Naive thymus-derived CD4-positive, alpha-beta T cell (primary cell): Measurements from ENCODE around the gene GCM1. TPM values are rescaled to one million over a fixed set of nuclear protein-coding genes. Genes with fewer than 3 reads are reported as not detected.

ENCODE experiments used
- ATAC-seq: fragments of 150-1000 bp; cut with Tn5 transposase; 2 replicates; pipeline ENCODE4 v1.10.0; 2021; ENCODE audit warnings: mild to moderate bottlenecking, moderate library complexity
- CTCF ChIA-PET: fragments of 350-600 bp; sonication (Branson Sonifier 250); formaldehyde crosslinking; loops from one replicate; lab custom pipeline; 2021; ENCODE audit warnings: antibody characterized with exemption; lab: Charles Lee
- POLR2A ChIA-PET: fragments of 350-600 bp; sonication (Branson Sonifier 250); formaldehyde crosslinking; loops from one replicate; lab custom pipeline; 2021; ENCODE audit warnings: antibody characterized with exemption, inconsistent platforms; lab: Charles Lee
- DNase-seq, 9 donors: peaks; one replicate each; pipeline versions ENCODE4 v3.0.0 to v3.0.0-alpha.2; 2020 to 2022; ENCODE audit warnings: mixed read lengths in 1 of 9
- H3K27ac ChIP-seq: one replicate; pipeline ENCODE4 v1.7.0; 2013; ENCODE audit warnings: mild to moderate bottlenecking, low read depth, low read length, moderate library complexity
- H3K27me3 ChIP-seq, 2 donors: one replicate each; pipeline ENCODE4 v1.7.0; 2013; ENCODE audit warnings: low read length in 2 of 2, mild to moderate bottlenecking in 2 of 2, moderate library complexity in 2 of 2; ENCODE audit not compliant: control insufficient read depth in 2 of 2, insufficient read depth in 2 of 2
- H3K36me3 ChIP-seq, 3 experiments: 1 replicate in 2 of 3; 2 replicates in 1 of 3; pipeline ENCODE4 v1.7.0; 2013; ENCODE audit warnings: low read length in 3 of 3, mild to moderate bottlenecking in 3 of 3, moderate library complexity in 1 of 3; ENCODE audit not compliant: insufficient read depth in 3 of 3, control insufficient read depth in 2 of 3
- H3K4me1 ChIP-seq, 2 donors: one replicate each; pipeline ENCODE4 v1.7.0; 2013; ENCODE audit warnings: low read length in 2 of 2, mild to moderate bottlenecking in 2 of 2, moderate library complexity in 1 of 2; ENCODE audit not compliant: control insufficient read depth in 2 of 2, insufficient read depth in 2 of 2
- H3K4me3 ChIP-seq: 2 replicates; pipeline ENCODE4 v1.7.0; 2013; ENCODE audit warnings: mild to moderate bottlenecking, low read length
- H3K9me3 ChIP-seq, 3 experiments: 1 replicate in 2 of 3; 2 replicates in 1 of 3; pipeline ENCODE4 v1.7.0; 2013; ENCODE audit warnings: low read length in 3 of 3; ENCODE audit not compliant: control insufficient read depth in 2 of 3
- H3K27ac Mint-ChIP-seq, 9 donors: one replicate each; pipeline ENCODE4 v1.8.0; 2020 to 2022; ENCODE audit warnings: mixed read lengths in 9 of 9, mild to moderate bottlenecking in 8 of 9, moderate library complexity in 5 of 9, inconsistent platforms in 2 of 9
- H3K27me3 Mint-ChIP-seq, 5 donors: one replicate each; pipeline ENCODE4 v1.8.0; 2021 to 2022; ENCODE audit warnings: mixed read lengths in 5 of 5, mild to moderate bottlenecking in 1 of 5
- H3K36me3 Mint-ChIP-seq, 5 donors: one replicate each; pipeline ENCODE4 v1.8.0; 2020 to 2022; ENCODE audit warnings: mixed read lengths in 5 of 5, mild to moderate bottlenecking in 3 of 5, inconsistent platforms in 1 of 5
- H3K4me1 Mint-ChIP-seq, 7 donors: one replicate each; pipeline ENCODE4 v1.8.0; 2020 to 2022; ENCODE audit warnings: mixed read lengths in 7 of 7, mild to moderate bottlenecking in 3 of 7, inconsistent platforms in 1 of 7
- H3K4me3 Mint-ChIP-seq, 10 donors: one replicate each; pipeline ENCODE4 v1.8.0; 2020 to 2022; ENCODE audit warnings: mild to moderate bottlenecking in 10 of 10, mixed read lengths in 10 of 10, moderate library complexity in 6 of 10, inconsistent platforms in 2 of 10
- H3K9me3 Mint-ChIP-seq, 11 donors: one replicate each; pipeline ENCODE4 v1.8.0; 2020 to 2022; ENCODE audit warnings: mixed read lengths in 11 of 11, mild to moderate bottlenecking in 4 of 11, inconsistent platforms in 1 of 11, moderate library complexity in 1 of 11
- intact Hi-C, 2 donors: fragments of 100-400 bp; cut with micrococcal nuclease; formaldehyde crosslinking; loops; one replicate each; pipeline ENCODE4 v1.15.1; 2023
- polyA plus RNA-seq, 2 donors: library from polyadenylated mRNA; unstranded; fragments of 300-500 nt; fragmentation: Illumina TruSeq; gene quantifications; one replicate each; pipeline ENCODE4 v1.2.3, GENCODE V29; 2021
- total RNA-seq, 6 experiments: library from RNA in 5 of 6; stranded (reverse) in 5 of 6; gene quantifications; 1 replicate in 5 of 6; 2 replicates in 1 of 6; pipeline ENCODE4 v1.2.3 and lab custom pipeline; 2021 to 2026

Gene GCM1
- total and polyA plus RNA-seq, 7 experiments from 2014 or later, result 0.07 TPM; not detected in 6

DNA sequence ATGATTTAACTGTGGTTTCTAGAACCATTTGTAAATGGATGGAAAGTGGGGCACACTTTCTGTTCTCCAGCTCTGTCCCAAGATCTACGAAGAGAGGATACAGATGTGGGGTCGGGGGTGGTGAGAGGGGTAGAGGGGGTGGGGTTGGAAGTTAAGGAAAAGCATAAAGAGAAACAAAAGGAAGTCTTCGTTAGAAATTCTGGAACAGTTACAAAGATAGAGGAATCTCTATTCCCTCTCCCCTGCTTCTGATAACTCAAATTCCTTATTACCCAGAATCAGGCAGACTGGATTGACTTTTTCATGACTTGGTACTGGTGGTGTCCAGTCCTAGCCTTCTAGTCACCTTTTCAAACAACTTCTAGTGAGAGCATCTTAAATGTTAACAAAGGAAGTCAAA lies 4.9 kb downstream of the GCM1 start:
- Histone ChIP-seq H3K4me1 (no peaks in the 10 kb centered on the region), H3K27ac (no peak overlapping the region), H3K36me3 (no peaks in the 10 kb centered on the region), H3K9me3 (no peaks in the 10 kb centered on the region), H3K4me3 (no peak overlapping the region), H3K27me3 (no peaks in the 10 kb centered on the region)
- peaks cover 0 to 6% (median 0%) of the 10 kb centered on the region in 11 donors for H3K9me3 Mint-ChIP-seq
- intact Hi-C loops, result no loop called here
- no peaks in the 10 kb centered on the region for H3K36me3 Mint-ChIP-seq
- H3K27me3 Mint-ChIP-seq, result peaks cover 0 to 12% (median 7%) of the 10 kb centered on the region in 5 donors
- H3K4me1 Mint-ChIP-seq, result no peaks in the 10 kb centered on the region
- ATAC-seq (no peak), DNase-seq (no peak)
- H3K27ac Mint-ChIP-seq, result no peak overlapping the region
- ChIA-PET POLR2A (interaction anchor here (0.6 kb wide), 1 partner anchor 11 kb away, joined by 4 read pairs; no protein-coding TSS in a partner anchor), CTCF (no interaction called here)
- no peak overlapping the region for H3K4me3 Mint-ChIP-seq

DNA sequence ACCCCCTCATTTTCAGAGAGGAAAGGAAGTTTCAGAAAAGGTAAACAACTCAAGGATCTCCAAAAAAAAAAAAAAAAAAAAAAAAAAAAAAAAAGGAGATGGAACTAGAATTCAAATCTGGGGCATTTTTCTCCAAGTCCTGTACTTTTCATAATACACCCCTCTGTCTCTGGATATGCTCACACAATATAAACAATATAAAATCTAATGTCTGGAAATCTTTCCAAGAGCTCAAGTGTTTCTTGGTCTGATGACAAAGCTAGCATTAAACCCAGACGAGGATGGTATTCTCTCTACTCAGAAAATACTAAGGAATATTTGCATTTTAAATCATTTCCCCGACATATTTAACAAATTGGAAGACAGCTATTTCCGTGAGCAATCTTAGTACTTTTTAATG lies 5.8 kb downstream of the GCM1 start:
- ATAC-seq, result no peak
- Mint-ChIP-seq H3K27me3 (peaks cover 0 to 12% (median 10%) of the 10 kb centered on the region in 5 donors), H3K27ac (no peak overlapping the region), H3K36me3 (no peaks in the 10 kb centered on the region), H3K9me3 (peaks cover 0 to 6% (median 0%) of the 10 kb centered on the region in 11 donors), H3K4me3 (no peak overlapping the region), H3K4me1 (no peaks in the 10 kb centered on the region)
- no peak overlapping the region for H3K4me3 ChIP-seq
- DNase-seq, result no peak
- CTCF ChIA-PET, result no interaction called here
- intact Hi-C loops, result no loop called here
- no peak overlapping the region for H3K27ac ChIP-seq
- H3K9me3 ChIP-seq, result no peaks in the 10 kb centered on the region
- H3K27me3 ChIP-seq, result no peaks in the 10 kb centered on the region
- no peaks in the 10 kb centered on the region for H3K36me3 ChIP-seq
- POLR2A ChIA-PET, result no interaction called here
- no peaks in the 10 kb centered on the region for H3K4me1 ChIP-seq

DNA sequence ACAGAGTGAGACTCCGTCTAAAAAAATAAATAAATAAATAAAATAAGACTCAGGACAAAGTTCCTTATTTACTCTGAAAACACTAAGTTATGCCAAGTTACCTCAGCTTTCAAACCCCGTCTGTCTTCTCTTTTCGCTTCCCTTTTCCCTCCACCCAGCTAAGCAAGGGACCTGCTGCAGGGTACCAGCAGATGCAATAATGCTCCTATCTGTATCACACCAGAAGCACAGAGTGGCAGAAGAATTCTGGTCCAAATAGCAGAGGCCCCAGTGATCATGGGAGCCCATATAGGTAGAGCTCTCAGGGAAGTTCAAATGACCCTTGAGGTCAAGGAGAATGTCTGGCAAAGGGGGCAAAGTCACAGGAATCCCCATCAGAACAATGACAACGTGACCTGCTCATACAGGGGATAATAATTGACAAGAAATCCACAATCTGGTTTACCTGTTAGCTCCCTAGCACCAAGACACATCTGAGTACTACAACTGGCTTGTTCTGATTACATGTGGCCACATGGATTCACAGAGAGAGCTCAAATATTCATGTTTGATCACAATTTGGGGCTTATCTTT lies 8.7 kb downstream of the GCM1 start:
- ATAC-seq, result no peak
- POLR2A ChIA-PET, result no interaction called here
- Mint-ChIP-seq H3K27ac (no peak overlapping the region), H3K4me1 (peaks cover 0 to 2% (median under 1%) of the 10 kb centered on the region in 7 donors), H3K9me3 (peaks cover 0 to 10% (median 0%) of the 10 kb centered on the region in 11 donors), H3K36me3 (no peaks in the 10 kb centered on the region), H3K4me3 (no peak overlapping the region), H3K27me3 (peaks cover 8 to 18% (median 14%) of the 10 kb centered on the region in 5 donors)
- Histone ChIP-seq H3K9me3 (no peaks in the 10 kb centered on the region), H3K27me3 (no peaks in the 10 kb centered on the region), H3K4me1 (no peaks in the 10 kb centered on the region), H3K27ac (no peak overlapping the region), H3K4me3 (no peak overlapping the region), H3K36me3 (no peaks in the 10 kb centered on the region)
- CTCF ChIA-PET, result no interaction called here
- no peak for DNase-seq
- intact Hi-C loops, result no loop called here

DNA sequence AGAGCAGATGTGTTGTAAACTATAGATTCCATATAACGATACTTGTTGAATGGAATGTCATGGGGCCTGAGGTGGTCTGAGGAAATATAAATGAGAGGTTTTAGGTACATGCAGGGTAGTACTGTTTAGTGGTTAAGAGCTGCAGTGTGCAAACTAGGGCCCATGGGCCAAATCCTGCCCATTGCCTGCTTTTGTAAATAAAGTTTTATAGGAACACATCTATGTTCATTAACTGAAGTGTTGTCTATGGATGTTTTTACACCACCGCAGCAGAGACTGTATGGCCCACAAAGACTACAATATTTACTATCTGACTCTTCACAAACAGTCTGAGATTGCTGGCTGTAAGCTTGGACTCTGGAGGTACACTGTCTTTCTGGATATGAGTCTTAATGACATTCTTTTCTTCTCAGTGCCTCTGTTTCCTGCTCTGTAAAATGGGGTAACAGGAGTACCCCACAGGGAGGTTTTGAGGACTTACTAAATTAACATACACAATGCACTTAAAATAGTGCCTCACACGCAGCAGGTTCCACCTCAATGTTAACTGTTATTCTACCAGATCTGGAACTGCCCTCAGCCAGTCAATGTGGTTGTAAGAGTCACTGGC lies 12.5 kb downstream of the GCM1 start:
- POLR2A ChIA-PET, result no interaction called here
- Histone ChIP-seq H3K36me3 (no peaks in the 10 kb centered on the region), H3K4me1 (no peaks in the 10 kb centered on the region), H3K27ac (no peak overlapping the region), H3K9me3 (no peaks in the 10 kb centered on the region), H3K4me3 (no peak overlapping the region), H3K27me3 (no peaks in the 10 kb centered on the region)
- no peak overlapping the region for H3K27ac Mint-ChIP-seq
- intact Hi-C loops, result no loop called here
- peaks cover 0 to 6% (median 6%) of the 10 kb centered on the region in 7 donors for H3K4me1 Mint-ChIP-seq
- H3K27me3 Mint-ChIP-seq, result peaks cover 8 to 18% (median 9%) of the 10 kb centered on the region in 5 donors
- DNase-seq (no peak), ATAC-seq (no peak)
- no peaks in the 10 kb centered on the region for H3K36me3 Mint-ChIP-seq
- peaks cover 0 to 3% (median 0%) of the 10 kb centered on the region in 11 donors for H3K9me3 Mint-ChIP-seq
- H3K4me3 Mint-ChIP-seq, result no peak overlapping the region
- CTCF ChIA-PET, result interaction anchor here (0.6 kb wide), 1 partner anchor 63 kb away, joined by 4 read pairs; no protein-coding TSS in a partner anchor

GRCh38 chr6:53134601-53135235 lies 13.9 kb downstream of the GCM1 start:
- intact Hi-C loops, result no loop called here
- H3K4me1 ChIP-seq, result no peaks in the 10 kb centered on the region
- POLR2A ChIA-PET, result no interaction called here
- H3K4me3 ChIP-seq, result no peak overlapping the region
- CTCF ChIA-PET, result no interaction called here
- H3K36me3 Mint-ChIP-seq, result no peaks in the 10 kb centered on the region
- H3K27ac Mint-ChIP-seq, result no peak overlapping the region
- H3K9me3 Mint-ChIP-seq, result peaks cover 0 to 5% (median 0%) of the 10 kb centered on the region in 11 donors
- H3K27me3 ChIP-seq, result no peaks in the 10 kb centered on the region
- H3K4me3 Mint-ChIP-seq, result no peak overlapping the region
- H3K27me3 Mint-ChIP-seq, result peaks cover under 1 to 13% (median 11%) of the 10 kb centered on the region in 5 donors
- no peak overlapping the region for H3K27ac ChIP-seq
- ATAC-seq, result no peak
- H3K36me3 ChIP-seq, result no peaks in the 10 kb centered on the region
- peaks cover 0 to 6% (median 6%) of the 10 kb centered on the region in 7 donors for H3K4me1 Mint-ChIP-seq
- DNase-seq, result no peak
- no peaks in the 10 kb centered on the region for H3K9me3 ChIP-seq

DNA sequence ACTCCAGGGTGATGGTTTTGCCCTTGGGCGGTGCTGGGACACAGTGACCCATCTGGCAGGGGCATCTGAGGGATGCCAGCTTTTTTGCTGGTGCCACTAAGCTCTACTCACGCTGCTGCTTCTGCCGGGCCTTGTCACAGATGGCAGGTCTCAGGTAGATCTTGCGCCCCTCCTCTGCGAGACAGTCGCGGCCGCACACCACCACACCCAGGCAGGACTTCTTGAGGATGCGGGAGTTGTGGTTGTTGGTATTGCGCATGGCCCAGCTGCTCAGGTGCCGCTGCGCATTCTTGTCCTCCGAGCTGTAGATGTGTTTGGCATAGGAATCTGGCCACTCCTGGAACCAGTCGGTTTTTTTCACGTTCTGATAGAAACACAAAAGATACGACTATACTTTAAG lies 14.7 kb downstream of the GCM1 start:
- H3K27me3 Mint-ChIP-seq, result peaks cover under 1 to 15% (median 10%) of the 10 kb centered on the region in 5 donors
- no peaks in the 10 kb centered on the region for H3K36me3 Mint-ChIP-seq
- H3K4me1 ChIP-seq, result no peaks in the 10 kb centered on the region
- intact Hi-C loops, result no loop called here
- ATAC-seq (no peak), DNase-seq (no peak)
- no peak overlapping the region for H3K27ac ChIP-seq
- H3K9me3 Mint-ChIP-seq, result peaks cover 0 to 5% (median 0%) of the 10 kb centered on the region in 11 donors
- CTCF ChIA-PET, result no interaction called here
- no peak overlapping the region for H3K27ac Mint-ChIP-seq
- H3K27me3 ChIP-seq, result no peaks in the 10 kb centered on the region
- no peaks in the 10 kb centered on the region for H3K36me3 ChIP-seq
- H3K4me3 ChIP-seq, result no peak overlapping the region
- POLR2A ChIA-PET, result no interaction called here
- H3K4me1 Mint-ChIP-seq, result peaks cover 0 to 6% (median 6%) of the 10 kb centered on the region in 7 donors
- H3K4me3 Mint-ChIP-seq, result no peak overlapping the region
- no peaks in the 10 kb centered on the region for H3K9me3 ChIP-seq
